SK-N-MC (cell line): ENCODE data around the gene USP49.
"Not testable (repeated sequence)": the region's sequence is repeated elsewhere in the genome, so short reads cannot be mapped to it uniquely, and the experiment has no call there.

Experiments used
- DNase-seq: peaks from one replicate; pipeline ENCODE4 v3.0.0-alpha.2; 2011; ENCODE audit warnings: low read depth, low spot score
- H3K27ac ChIP-seq: fragments of 200-600 bp; sonication (generic); 2 replicates; pipeline ENCODE4 v1.5.1; 2016; ENCODE audit warnings: mixed run types
- H3K36me3 ChIP-seq: fragments of 200-600 bp; sonication (generic); 2 replicates; pipeline ENCODE4 v1.6.1; 2017; ENCODE audit warnings: antibody characterized with exemption, low read length, mixed read lengths; ENCODE audit not compliant: insufficient read depth
- H3K4me3 ChIP-seq: fragments of 200-600 bp; sonication (generic); 2 replicates; pipeline ENCODE4 v1.5.1; 2016
- H3K9ac ChIP-seq: fragments of 200-600 bp; sonication (generic); 2 replicates; pipeline ENCODE4 v1.8.0; 2017; ENCODE audit warnings: mixed run types, mixed read lengths; ENCODE audit not compliant: insufficient read length
- H3K9me3 ChIP-seq: fragments of 200-600 bp; sonication (generic); 2 replicates; pipeline ENCODE4 v1.6.1; 2017; ENCODE audit warnings: low read depth, mild to moderate bottlenecking, antibody characterized with exemption, low read length, moderate library complexity, mixed read lengths
- EZH2 ChIP-seq: fragments of 200-600 bp; sonication (generic); IDR thresholded peaks from one replicate; pipeline ENCODE4 v1.6.1; 2017; ENCODE audit warnings: antibody characterized with exemption
- FOXP2 ChIP-seq: optimal IDR thresholded peaks from 2 replicates; pipeline ENCODE3; 2011; ENCODE audit warnings: mild to moderate bottlenecking, moderate library complexity; ENCODE audit not compliant: insufficient read depth; ENCODE audit errors: extremely low read length, control extremely low read depth
- POLR2AphosphoS5 ChIP-seq: IDR thresholded peaks from 2 replicates; pipeline ENCODE4 v1.6.1; 2012; ENCODE audit warnings: mild to moderate bottlenecking, low read depth, low read length, borderline replicate concordance

USP49 gene

GRCh38 chr6:41895300-41896233 lies at the start of gene USP49:
Gene USP49, minus strand, starts transcription at chr6:41895375. Its CDS starts 88,392 bp downstream, at chr6:41806983.
- no peaks in the 10 kb centered on the region for H3K36me3 ChIP-seq
- H3K27ac ChIP-seq, result peak within 1 kb of the TSS; percentile 51
- H3K9me3 ChIP-seq, result no peaks in the 10 kb centered on the region
- peak within 1 kb of the TSS; percentile 73 for H3K9ac ChIP-seq
- H3K4me3 ChIP-seq, result peak within 1 kb of the TSS; percentile 83
- DNase-seq, result peak; percentile 26
- TF ChIP-seq POLR2AphosphoS5, result peak; percentile 68; the same call in 1 of the 2 replicates
- no peak for TF ChIP-seq FOXP2

- Histone ChIP-seq H3K9ac (no peak overlapping the region), H3K36me3 (no peaks in the 10 kb centered on the region), H3K9me3 (no peaks in the 10 kb centered on the region), H3K4me3 (no peak overlapping the region), H3K27ac (no peak overlapping the region)
- DNase-seq, result no peak
- no peak for TF ChIP-seq EZH2
- TF ChIP-seq FOXP2, result no peak
- TF ChIP-seq POLR2AphosphoS5, result no peak
Measured at GRCh38 chr6:41943456-41943855, 48.3 kb upstream of the USP49 start.

DNA sequence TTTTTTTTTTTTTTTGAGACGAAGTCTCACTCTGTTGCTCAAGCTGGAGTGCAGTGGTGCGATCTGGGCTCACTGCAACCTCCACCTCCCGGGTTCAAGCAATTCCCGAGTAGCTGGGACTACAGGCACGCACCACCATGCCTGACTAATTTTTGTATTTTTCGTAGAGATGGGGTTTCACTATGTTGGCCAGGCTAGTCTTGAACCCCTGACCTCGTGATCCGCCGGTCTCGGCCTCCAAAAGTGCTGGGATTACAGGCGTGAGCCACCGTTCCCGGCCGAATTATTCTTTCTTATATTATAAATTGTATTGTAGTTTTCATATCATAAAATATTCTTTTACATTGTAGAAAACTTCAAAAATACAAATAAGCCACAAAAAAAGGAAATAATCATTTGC lies 47.7 kb upstream of the USP49 start:
- DNase-seq, H3K27ac ChIP-seq, H3K36me3 ChIP-seq, H3K9me3 ChIP-seq, H3K9ac ChIP-seq, H3K4me3 ChIP-seq: not testable (repeated sequence)

GRCh38 chr6:41942067-41942851 lies 47.1 kb upstream of the USP49 start:
- no peak overlapping the region for H3K27ac ChIP-seq

DNA sequence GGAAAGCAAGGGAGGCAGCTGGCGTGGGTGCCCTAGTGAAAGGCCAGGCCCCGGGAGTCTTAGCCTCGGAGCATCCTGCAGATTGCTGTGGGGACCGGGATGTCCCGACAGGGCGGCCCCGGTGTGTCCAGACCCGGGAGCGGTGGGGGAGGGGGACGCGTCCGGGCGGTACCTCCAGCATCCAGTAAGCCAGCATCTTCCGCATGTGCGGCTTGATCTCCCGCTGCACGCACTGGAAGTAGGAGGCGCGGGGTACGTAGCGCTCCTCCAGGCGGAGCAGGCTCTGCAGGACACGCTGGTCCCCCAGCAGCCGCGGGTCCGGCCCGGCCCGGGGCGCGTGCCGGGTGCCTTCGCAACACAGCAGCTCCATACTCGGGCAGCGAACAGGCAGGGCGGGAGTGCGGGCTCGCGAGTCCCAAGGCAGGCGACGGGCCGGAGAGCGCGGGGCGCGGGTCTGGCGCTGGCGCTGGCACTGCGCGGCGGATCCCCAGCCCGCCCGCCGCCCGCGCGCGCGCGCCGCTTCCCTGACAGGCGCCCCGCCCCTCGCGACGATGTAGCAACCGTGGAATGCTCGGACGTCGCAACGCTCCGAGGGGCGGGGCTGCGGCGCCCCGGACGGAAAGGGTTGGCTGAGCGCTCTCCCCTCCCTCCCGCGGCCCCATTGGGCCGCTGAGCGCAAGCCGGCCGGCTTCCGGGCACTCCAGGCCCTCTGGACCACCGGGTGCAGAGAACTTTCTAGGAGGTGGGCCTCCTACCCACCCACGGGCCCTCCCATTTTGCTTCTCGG lies 46.3 kb upstream of the USP49 start, which contains the start of gene CCND3:
TSS of gene CCND3 (minus strand) at position 529 of the 787 bp plus-strand sequence. CDS start at position 370, 159 bp downstream.
- peaks cover 3% of the 10 kb centered on the region; the same call in 1 of the 2 replicates for H3K36me3 ChIP-seq
- H3K27ac ChIP-seq, result no peak within 1 kb of the TSS
- no peaks in the 10 kb centered on the region for H3K9me3 ChIP-seq
- TF ChIP-seq EZH2, result no peak
- TF ChIP-seq POLR2AphosphoS5, result peak; percentile 55; the same call in 1 of the 2 replicates
- H3K4me3 ChIP-seq, result peak within 1 kb of the TSS; percentile 95
- DNase-seq, result no peak
- peak within 1 kb of the TSS; percentile 56 for H3K9ac ChIP-seq

More at GRCh38 chr6:41942067-41942851, 47.1 kb upstream of the USP49 start:
- DNase-seq, result no peak
- no peaks in the 10 kb centered on the region for H3K9me3 ChIP-seq
- H3K4me3 ChIP-seq, result peak overlapping the region; percentile 95
- H3K36me3 ChIP-seq, result no peaks in the 10 kb centered on the region; the same call in 1 of the 2 replicates
- TF ChIP-seq FOXP2, result no peak
- TF ChIP-seq EZH2, result no peak
- no peak for TF ChIP-seq POLR2AphosphoS5
- peak overlapping the region; percentile 39 for H3K9ac ChIP-seq

GRCh38 chr6:41940759-41941279 lies 45.6 kb upstream of the USP49 start:
- Histone ChIP-seq H3K9ac (peak overlapping the region; percentile 56), H3K27ac (no peak overlapping the region), H3K36me3 (peaks cover 7% of the 10 kb centered on the region; the same call in 1 of the 2 replicates), H3K9me3 (no peaks in the 10 kb centered on the region), H3K4me3 (peak overlapping the region; percentile 95)
- TF ChIP-seq POLR2AphosphoS5 (no peak), FOXP2 (peak; percentile 59)
- no peak for DNase-seq

GRCh38 chr6:41939848-41940758 lies 44.9 kb upstream of the USP49 start:
- no peak overlapping the region for H3K9ac ChIP-seq
- no peak for DNase-seq

More at GRCh38 chr6:41939848-41940758, 44.9 kb upstream of the USP49 start:
- H3K27ac ChIP-seq, result peak overlapping the region; percentile 71
- no peak for TF ChIP-seq EZH2
- no peak for TF ChIP-seq POLR2AphosphoS5
- TF ChIP-seq FOXP2, result no peak
- peaks cover 14% of the 10 kb centered on the region for H3K36me3 ChIP-seq
- H3K9me3 ChIP-seq, result no peaks in the 10 kb centered on the region
- H3K4me3 ChIP-seq, result peak overlapping the region; percentile 95
